Measurements from ENCODE around the gene GRIP1.

GRCh38 chr12:66456612-66457011, 222.3 kb downstream of the GRIP1 start:
- TF ChIP-seq CTCF (IDR thresholded peaks at IDR 0.05; ENCODE audit: borderline replicate concordance, extremely low read depth, low read length, poor library complexity, severe bottlenecking), result no peak
- TF ChIP-seq EZH2 (IDR thresholded peaks at IDR 0.05; ENCODE audit: borderline replicate concordance, low read depth, low read length, severe bottlenecking), result no peak

All from DND-41 (cell line).